Peyer's patch (tissue), 4 donors: ENCODE data around the gene CDKN1A. TPM values are rescaled to one million over a fixed set of nuclear protein-coding genes. Genes with fewer than 3 reads are reported as not detected.

Experiments used
- DNase-seq, 3 donors: peaks; one replicate each; pipeline ENCODE4 v3.0.0-alpha.2; 2017 to 2019
- H3K27ac ChIP-seq, 4 donors: fragments of 200-600 bp; sonication (generic); one replicate each; pipeline ENCODE4 v1.5.1; 2016 to 2019
- H3K27me3 ChIP-seq, 2 donors: fragments of 200-600 bp; sonication (generic); one replicate each; pipeline ENCODE4 v1.5.1; 2019
- H3K36me3 ChIP-seq, 3 donors: fragments of 200-600 bp; sonication (generic); one replicate each; pipeline ENCODE4 v1.5.1; 2016 to 2019
- H3K4me1 ChIP-seq, 4 donors: fragments of 200-600 bp; sonication (generic); one replicate each; pipeline ENCODE4 v1.5.1; 2016 to 2019
- H3K4me3 ChIP-seq, 4 donors: fragments of 200-600 bp; sonication (generic); 1 replicate in 3 of 4; 2 replicates in 1 of 4; pipeline ENCODE4 v1.5.1; 2016 to 2019; ENCODE audit warnings: mild to moderate bottlenecking in 1 of 4
- H3K9me3 ChIP-seq, 4 donors: fragments of 200-600 bp; sonication (generic); one replicate each; pipeline ENCODE4 v1.5.1; 2016 to 2019; ENCODE audit warnings: mild to moderate bottlenecking in 1 of 4
- CTCF ChIP-seq, 6 experiments: fragments of 450-650 bp in 4 of 6; fragments of 200-600 bp in 2 of 6; sonication (generic) in 1 of 6; IDR thresholded peaks; one replicate each; pipeline ENCODE4 v1.5.1; 2017 to 2019; ENCODE audit warnings: antibody characterized with exemption in 6 of 6, mild to moderate bottlenecking in 3 of 6, moderate library complexity in 1 of 6
- POLR2A ChIP-seq, 2 donors: fragments of 450-650 bp; IDR thresholded peaks; one replicate each; pipeline ENCODE4 v1.5.1; 2017; ENCODE audit warnings: antibody characterized with exemption in 2 of 2, mild to moderate bottlenecking in 2 of 2, moderate library complexity in 2 of 2
- total RNA-seq, 4 donors: library from RNA; depleted of rRNA; stranded (reverse); fragments of >200 nt; gene quantifications; one replicate each; pipeline ENCODE4 v1.1.0, GENCODE V29; 2016

Gene CDKN1A
- total RNA-seq, 4 donors from 2014 or later = 70.1 to 556 (median 358) TPM

DNA sequence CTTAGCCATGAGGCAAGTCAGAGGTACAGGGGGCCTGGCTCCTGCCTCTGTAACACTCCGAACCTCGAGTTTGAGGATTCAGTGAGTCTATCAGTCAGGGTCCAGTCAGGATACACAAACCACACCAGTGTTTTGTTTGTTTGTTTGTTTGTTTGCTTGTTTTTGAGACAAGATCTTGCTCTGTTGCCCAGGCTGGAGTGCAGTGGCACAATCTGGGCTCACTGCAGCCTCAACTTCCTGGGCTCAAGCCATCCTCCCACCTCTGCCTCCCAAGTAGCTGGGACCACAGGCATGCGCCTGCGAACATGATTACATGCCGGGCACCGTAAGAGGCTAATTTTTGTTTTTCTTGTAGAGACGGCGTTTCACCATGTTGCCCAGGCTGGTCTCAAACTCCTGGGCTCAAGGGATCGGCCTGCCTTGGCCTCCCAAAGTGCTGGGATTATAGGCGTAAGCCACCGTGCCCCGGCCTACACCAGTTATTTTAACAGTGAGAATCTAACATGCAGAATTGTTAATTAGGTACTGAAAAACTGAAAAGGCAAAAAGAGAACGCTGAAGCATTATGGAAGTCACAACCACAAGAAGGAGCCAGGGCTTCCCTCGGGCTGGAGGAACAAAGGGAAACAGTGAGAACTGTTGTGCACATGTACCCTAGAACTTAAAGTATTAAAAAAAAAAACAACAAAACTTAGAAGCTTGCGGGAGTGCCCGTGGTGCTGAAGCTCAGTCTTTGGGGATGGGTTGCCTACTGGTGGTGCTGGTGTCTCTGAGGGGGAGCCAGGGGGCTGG is 44.0 kb upstream of the CDKN1A start:
- Histone ChIP-seq H3K27me3 (no peaks in the 10 kb centered on the region), H3K9me3 (no peaks in the 10 kb centered on the region), H3K4me1 (peaks cover 0 to 13% (median 0%) of the 10 kb centered on the region in 4 donors), H3K36me3 (no peaks in the 10 kb centered on the region), H3K27ac (no peak overlapping the region), H3K4me3 (no peak overlapping the region)
- DNase-seq = no peak
- TF ChIP-seq CTCF (IDR thresholded peaks at IDR 0.05) (no peak), POLR2A (IDR thresholded peaks at IDR 0.05) (no peak)

GRCh38 chr6:36636283-36636682 is 42.2 kb upstream of the CDKN1A start:
- Histone ChIP-seq H3K4me3 (no peak overlapping the region), H3K27me3 (no peaks in the 10 kb centered on the region), H3K4me1 (peaks cover 0 to 21% (median 0%) of the 10 kb centered on the region in 4 donors), H3K27ac (no peak overlapping the region), H3K36me3 (no peaks in the 10 kb centered on the region), H3K9me3 (no peaks in the 10 kb centered on the region)
- DNase-seq = no peak
- TF ChIP-seq CTCF (IDR thresholded peaks at IDR 0.05) (no peak), POLR2A (IDR thresholded peaks at IDR 0.05) (no peak)

DNA sequence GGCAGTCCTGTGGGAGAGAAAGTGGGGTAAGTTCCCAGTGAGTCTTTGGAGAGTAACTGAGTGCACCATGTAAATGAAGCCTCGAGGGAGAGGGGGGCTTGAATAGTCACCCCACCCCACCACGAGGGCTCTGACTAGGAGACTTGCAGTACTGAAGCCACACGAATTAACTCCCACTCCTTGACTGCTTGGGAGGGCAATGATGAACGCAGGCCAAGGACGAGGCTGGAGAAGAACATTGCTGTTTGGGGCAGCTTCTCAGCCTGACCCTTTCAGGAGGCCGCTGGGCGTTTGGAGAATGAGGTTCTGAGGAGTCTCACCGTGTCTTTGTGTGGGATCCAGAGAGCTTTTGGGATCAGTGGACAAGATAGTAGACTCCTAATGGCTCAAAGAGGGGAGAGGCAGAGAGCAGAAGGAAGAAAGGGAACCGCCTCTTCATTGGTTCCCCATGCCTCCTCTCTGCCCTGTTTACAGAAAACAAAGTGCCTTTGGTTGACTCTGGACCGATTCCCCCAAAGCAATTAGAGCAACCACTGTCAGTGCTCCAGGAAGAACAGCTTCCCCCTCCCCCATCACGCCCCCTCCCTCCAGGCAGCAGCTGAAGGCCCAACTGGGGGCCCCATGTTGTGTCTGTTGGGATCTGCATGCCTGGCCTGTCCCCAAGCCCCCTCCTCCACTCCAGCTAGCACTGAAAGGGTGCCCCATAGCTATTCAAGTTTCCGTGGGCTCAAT is 41.7 kb upstream of the CDKN1A start:
- no peak for DNase-seq
- H3K4me3 ChIP-seq = no peak overlapping the region
- no peaks in the 10 kb centered on the region for H3K9me3 ChIP-seq
- no peaks in the 10 kb centered on the region for H3K27me3 ChIP-seq
- H3K36me3 ChIP-seq = no peaks in the 10 kb centered on the region
- TF ChIP-seq POLR2A (IDR thresholded peaks at IDR 0.05) (no peak), CTCF (IDR thresholded peaks at IDR 0.05) (no peak)
- peaks cover 0 to 22% (median 0%) of the 10 kb centered on the region in 4 donors for H3K4me1 ChIP-seq
- no peak overlapping the region for H3K27ac ChIP-seq

DNA sequence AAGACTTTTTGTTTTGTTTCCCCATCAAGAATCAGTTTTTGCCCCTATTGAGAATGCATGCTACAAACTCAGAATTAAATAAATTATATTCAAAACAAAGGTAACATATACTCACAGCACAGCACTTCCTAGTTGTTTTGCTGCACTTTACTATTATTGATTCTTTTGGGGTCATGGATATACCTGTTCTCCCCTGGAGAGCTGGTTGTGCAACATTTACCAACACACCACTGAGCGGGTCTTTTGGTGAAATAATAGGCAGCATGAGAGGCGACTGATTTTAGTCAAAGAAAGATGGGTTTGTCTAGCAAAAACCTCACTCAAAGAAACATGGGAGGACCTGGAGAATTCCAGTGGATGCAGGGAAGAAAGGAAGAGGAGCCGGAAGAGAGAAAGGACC is 39.9 kb upstream of the CDKN1A start:
- Histone ChIP-seq H3K9me3 (no peaks in the 10 kb centered on the region), H3K27me3 (no peaks in the 10 kb centered on the region), H3K36me3 (no peaks in the 10 kb centered on the region), H3K4me1 (peaks cover 0 to 34% (median 2%) of the 10 kb centered on the region in 4 donors), H3K27ac (no peak overlapping the region), H3K4me3 (no peak overlapping the region)
- TF ChIP-seq POLR2A (IDR thresholded peaks at IDR 0.05) = no peak
- TF ChIP-seq CTCF (IDR thresholded peaks at IDR 0.05) = no peak
- DNase-seq = no peak

DNA sequence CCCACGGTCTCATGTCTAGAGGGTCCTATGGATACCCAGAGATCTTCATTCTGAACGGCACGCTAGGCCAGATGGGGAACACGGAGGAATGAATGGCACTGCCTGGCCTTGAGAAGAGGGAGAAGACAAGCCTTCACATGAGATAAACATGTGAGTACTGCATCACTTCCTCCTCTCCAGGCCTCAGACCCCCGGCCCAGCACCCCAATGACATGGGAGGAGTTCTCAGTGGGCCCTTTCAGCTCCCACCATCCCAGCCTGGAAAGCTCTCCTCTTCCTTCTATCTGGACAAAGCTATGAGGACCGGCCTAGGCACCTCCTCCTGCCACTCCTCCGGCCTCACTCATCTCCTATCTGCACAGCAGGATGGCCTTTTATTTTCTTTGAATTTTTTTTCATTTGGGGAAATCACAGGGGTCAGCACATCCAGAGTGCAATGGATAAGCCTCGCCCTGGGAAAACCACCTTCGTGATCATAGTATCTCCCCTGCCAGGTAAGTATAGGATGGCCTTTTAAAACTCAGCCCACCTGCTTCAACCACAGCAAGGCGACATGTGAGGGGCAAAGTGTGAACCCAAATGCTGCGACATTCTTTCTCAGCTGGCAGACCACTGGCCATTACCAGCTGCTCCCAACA is 39.2 kb upstream of the CDKN1A start:
- no peak for DNase-seq
- no peak for TF ChIP-seq POLR2A (IDR thresholded peaks at IDR 0.05)
- no peak for TF ChIP-seq CTCF (IDR thresholded peaks at IDR 0.05)
- no peak overlapping the region for H3K27ac ChIP-seq
- H3K36me3 ChIP-seq = no peaks in the 10 kb centered on the region
- H3K9me3 ChIP-seq = no peaks in the 10 kb centered on the region
- no peaks in the 10 kb centered on the region for H3K27me3 ChIP-seq
- H3K4me1 ChIP-seq = peaks cover 0 to 34% (median 2%) of the 10 kb centered on the region in 4 donors
- no peak overlapping the region for H3K4me3 ChIP-seq
